ENCODE data around the gene MAGI1.
A peak's percentile ranks its signal among the peaks of the same experiment; 100 is the strongest.
"Not testable (repeated sequence)": the region's sequence is repeated elsewhere in the genome, so short reads cannot be mapped to it uniquely, and the experiment has no call there.

The MAGI1 gene

DNA sequence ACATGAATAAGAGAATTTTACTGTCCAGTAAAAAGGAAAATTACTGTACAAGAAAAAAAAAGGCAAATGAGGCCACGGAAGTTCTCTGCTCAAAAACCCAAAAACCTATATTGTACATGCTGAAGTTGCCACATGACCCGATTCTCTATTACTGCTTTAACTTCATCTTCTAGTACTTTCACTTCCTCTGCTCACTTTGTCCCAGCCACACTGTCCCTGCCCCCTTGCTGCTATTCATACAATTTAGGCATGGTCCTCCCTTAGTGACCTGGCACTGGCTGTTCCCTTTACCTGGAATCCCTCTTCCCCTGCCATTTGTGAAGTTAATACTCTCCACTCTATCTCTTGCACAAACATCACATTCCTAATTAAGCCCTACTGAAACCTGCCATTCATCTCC lies 457.4 kb downstream of the MAGI1 start:
- DNase-seq: no peak

DNA sequence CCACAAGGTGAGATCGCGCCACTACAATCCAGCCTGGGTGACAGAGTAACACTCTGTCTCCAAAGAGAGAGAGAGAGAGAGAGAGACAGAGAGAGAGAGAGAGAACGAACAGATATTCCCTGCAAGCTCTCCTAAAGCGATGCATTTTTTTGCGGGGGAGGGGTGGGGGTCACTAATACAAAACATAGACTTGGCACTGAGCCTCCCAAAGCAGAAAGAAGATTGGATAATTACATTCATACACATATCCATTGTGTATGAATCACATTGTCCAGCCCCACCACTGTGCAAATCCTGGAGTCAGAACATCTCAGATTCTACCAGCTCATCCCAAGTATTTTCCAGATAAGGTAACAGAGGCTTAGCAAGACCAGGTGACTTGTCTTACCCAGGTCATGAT lies 459.9 kb downstream of the MAGI1 start:
- no peak for DNase-seq

DNA sequence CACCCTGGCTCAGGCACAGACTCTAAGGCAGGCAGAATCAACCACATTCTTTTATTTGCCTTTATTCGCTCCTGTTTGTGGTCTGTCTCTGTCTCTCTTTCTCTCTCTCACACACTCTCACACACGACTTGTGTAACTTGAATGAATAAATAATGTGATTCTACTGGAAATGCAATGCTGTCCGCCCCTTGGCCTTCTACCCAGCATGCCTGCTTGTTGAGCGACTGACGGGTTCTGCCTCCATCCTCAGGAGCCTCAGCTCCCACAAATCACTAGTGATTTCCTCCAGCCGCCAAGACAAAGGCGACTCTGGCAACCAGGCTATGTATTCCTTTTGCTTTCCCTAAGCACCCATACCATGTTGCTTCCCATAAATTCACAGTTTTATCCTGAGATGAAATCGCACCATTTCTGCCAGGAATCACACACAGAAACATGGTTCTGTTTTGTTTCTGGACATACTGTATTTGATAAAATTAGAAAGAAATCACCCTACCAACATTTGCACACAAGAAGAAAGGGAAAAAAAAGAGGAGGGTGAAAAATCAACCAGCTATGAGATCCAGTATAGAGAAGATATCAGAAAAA lies 460.8 kb downstream of the MAGI1 start:
- no peak for DNase-seq

DNA sequence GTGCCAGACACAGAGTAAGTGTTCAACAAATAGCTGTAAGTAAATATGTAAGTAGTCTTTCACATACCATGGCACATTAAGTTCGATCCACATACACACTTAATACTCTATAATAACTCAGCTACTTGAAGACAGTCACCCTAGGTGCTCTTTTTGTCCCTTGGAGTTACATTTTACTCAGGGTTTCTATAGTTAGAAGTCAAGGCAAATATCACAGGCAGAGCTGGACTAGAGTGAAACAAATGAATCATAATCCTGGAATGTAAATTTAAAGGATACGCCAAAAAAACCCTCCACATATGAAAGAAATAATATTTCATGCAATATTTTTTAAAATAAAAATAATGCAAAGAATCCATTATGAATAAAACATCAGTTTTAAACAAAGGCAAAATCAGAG lies 461.8 kb downstream of the MAGI1 start:
- no peak for DNase-seq

DNA sequence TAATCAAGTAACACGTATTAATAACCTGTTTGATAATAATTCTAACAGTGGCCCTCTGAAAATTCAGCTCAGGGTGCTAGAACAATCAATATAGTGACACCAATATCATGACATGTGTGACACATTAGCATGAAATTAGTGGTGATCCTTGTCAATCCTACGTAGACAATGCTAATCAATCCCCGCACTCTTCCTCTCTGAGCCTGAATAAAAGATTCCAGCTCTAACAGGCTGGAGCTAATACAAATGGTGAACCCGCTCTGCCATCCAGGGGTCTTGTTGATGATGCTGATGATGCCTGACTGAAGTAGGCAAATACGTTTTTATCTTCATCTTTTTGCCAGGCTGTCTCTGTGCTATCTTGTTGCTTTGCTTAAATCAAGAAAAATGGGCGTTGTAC lies 462.5 kb downstream of the MAGI1 start:
- no peak for DNase-seq

DNA sequence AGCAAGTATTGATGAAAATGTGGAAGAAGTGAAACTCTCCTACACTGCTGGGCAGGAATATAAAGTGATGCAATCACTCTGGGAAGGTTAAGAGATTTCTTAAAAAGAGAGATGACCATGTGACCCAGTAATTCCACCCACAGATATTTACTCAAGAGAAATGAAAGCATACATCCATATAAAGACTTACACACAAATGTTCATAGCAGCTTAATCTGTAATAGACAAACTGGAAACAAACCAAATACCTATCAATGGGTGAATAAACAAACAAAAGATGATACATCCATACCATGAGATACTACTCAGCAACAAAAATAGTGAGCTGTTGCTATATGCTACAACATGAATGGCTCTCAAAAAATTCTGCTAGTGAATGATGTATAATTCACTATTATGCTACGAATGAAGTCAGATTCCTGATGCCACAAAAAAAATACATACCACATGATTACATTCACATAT lies 463.3 kb downstream of the MAGI1 start:
- no peak for DNase-seq

DNA sequence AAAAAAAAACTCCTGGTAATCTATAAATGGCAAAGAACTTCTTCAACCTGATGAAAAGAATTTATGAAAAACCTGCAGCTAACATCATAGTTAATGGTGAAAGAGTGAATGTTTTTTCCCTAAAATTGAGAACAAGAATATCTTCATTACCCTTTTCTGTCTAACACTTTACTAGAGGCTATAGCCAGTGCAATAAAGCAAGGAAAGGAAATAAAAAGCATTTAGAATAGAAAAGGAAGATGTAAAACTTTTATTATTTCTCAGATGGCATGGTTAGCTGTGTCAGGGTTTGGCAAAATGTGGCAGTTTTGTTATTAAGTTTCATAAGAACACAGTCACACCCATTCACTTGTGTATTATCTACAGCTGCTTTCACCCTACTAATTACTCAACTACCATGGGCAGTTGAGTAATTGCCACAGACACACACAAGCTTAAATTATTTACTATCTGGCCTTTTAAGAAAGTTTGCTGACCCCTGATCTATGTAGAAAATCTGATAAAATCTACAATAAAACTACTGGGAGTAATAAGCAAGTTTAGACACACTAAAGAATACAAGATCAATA lies 465.1 kb downstream of the MAGI1 start:
- DNase-seq: no peak

DNA sequence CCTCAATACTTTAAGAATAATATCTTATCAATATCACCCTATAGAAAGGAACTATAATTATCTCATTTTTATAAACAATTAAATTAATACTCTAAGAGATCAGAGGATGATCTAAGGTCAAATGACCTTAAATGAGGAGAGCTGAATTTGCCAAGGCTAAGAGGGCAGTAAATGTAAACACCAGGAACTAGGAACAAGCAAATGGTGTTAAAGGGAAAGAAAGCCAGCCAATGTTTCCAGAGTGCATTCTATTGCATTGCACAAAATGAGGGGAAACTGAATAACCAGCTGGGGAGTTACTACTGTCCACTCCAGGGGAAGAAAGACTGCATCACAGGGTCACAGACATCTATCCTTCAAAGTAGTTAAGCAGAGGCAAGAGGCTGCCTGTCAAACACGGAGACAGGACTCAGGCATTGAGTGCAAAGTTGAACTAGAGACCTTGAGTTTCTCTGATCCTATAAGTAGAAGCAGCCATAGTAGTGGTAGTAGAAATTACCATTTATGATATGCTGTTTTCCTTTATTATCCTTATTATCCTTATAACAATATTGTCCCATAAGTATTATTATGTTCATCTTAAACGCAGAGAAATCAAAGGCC lies 466.4 kb downstream of the MAGI1 start:
- no peak for DNase-seq

DNA sequence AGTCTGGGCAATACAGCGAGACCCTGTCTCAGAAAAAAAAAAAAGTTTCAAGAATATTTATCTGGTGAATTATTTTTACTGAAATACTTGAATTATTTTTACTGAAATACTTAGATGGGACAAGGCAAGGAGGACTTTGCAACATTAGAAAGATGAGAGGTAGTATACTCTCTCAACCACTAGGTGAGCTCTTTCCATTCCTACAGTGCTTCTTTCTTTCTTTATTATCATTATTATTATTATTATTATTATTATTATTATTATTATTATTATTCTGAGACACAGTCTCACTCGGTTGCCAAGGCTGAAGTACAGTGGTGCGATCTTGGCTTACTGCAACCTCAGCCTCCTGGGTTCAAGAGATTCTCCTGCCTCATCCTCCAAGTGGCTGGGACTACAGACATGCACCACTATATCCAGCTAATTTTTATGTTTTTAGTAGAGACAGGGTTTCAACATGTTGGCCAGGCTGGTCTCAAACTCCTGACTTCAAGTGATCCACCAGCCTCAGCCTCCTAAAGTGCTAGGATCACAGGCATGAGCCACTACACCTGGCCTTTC lies 468.8 kb downstream of the MAGI1 start:
- DNase-seq: no peak

DNA sequence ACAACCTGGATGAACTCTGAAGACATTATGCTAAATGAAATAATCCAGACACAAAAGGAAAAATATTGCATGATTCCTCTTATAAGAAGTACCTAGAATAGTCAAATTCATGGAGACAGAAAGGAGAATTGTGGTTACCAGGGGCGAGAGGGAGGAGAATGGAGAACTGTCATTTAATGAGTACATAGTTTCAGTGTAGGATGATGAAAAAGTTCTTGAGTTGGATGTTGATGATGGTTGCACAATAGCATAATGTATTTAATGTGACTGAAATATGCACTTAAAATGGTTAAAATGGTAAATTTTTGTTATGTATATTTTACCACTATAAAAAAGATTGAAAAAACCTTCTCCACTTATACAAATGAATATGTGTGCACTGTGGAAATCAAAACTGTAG lies 469.6 kb downstream of the MAGI1 start:
- no peak for DNase-seq

DNA sequence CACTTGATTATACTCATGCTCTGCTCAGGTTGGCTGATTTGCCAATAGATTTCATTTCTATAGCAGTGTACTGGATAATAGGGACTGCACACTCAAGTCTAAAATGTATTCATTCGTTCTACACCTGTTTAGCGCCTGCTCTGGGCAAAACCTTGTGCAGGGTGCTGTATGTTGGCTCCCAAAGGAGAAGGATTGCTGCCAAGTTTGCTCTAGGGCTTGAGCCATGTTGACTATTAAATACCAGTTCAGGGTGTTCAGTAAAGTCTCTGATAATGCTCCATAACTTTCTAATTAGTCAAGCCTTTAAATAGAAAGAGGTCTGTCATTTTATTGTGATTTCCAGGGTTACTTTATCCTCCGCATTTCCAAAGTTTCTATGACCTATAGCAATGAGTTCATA lies 470.2 kb downstream of the MAGI1 start:
- no peak for DNase-seq

DNA sequence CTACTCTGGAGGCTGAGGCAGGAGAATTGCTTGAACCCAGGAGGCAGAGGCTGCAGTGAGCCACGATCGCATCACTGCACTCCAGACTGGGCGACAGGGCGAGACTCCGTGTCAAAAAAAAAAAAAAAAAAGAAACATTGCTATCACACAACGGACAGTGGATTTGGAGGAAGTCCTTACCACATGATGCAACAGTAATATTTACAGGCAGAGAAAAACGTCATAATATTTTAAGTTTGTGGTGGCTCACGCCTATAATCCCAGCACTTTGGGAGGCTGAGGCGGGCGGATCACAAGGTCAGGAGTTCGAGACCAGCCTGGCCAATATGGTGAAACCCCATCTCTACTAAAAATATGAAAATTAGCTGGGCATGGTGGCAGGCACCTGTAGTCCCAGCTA lies 473.0 kb downstream of the MAGI1 start:
- DNase-seq: not testable (repeated sequence)

DNA sequence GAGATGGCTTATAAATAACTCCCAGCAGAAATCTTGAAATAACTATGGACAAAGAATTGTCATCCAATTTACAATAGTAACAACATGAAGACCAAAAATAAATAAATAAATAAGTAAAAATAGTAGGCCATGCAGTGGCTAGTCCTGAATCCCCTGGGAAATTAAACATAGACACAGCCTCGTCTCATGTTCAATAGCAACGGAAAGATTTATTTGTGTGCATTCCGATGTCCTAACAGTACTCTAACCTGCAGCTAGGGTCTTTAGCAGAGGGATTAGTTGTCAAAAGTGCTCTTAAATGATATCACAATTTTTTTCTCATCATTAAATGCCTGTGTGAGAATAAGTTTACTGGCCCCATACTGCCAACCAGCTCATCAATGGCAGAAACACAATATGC lies 474.2 kb downstream of the MAGI1 start:
- DNase-seq: no peak

DNA sequence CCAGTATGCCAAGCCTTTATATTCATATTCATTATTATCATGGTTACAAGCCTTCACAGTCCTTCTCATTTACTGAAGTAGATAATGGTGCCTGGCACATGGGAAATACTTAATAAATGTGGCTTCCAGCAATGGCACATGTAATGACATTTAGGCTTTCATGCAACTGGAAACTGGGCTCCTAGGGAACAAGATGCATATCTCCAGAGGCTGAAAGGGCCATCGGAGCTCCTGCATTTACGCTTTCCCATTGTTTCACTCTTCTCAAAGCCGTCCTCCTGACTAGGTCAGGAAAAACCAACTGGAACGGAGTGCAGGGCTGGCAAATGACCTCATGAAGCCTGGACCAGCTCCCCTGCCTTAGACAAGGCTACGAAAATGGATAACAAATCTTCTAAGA lies 474.9 kb downstream of the MAGI1 start:
- DNase-seq: no peak

DNA sequence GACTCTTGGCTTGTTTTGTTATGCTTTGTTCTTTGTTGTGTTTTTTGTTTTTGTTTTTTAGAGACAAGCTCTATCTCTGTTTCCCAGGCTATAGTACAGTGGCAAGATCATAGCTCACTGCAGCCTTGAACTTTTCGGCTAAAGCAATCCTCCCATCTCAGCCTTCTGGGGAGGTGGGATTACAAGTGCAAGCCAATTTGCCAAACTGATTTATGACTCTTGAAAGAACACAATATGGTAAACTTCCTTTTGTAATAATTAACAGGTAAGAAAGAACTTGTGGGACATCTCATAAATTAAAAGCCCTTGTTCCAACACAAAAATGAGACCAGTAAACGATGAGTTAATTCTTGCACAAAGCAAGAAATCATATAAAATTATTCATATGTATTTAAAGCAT lies 476.3 kb downstream of the MAGI1 start:
- DNase-seq: no peak

DNA sequence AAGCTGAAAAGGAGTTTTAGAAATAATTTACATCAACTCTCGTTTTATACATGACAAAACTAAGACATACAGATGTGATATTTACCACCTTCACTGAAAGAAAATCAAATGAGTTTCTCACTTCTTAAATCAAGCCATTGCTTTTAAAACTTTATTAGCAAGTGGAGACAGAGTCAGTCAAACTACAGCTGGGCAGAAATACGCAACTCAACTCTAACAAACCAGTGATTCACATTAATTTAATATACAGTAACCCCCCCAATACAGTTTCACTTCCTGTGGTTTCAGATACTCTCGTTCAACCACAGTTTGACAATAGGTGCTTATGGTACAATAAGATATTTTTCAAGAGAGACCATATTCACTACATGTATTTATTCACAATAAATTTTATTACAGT lies 477.1 kb downstream of the MAGI1 start:
- no peak for DNase-seq

DNA sequence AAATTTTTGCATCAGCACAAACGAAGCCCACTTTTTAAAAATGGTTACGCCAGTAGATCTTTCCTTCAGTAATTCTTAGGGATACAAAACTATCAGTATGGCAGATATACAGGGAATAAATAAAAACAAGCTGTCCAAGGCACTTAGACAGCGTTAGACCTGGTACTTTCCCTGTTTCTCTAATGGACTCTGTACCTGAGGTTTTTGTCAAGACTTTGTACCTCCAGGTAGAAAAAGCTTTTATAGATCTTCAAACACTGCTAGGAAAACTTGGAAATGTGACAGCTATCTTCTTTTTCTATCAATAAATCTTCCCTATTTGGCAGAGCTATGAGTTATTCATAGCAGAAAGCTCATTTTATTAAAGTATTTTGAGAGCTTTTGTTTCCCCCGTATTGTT lies 477.8 kb downstream of the MAGI1 start:
- no peak for DNase-seq

DNA sequence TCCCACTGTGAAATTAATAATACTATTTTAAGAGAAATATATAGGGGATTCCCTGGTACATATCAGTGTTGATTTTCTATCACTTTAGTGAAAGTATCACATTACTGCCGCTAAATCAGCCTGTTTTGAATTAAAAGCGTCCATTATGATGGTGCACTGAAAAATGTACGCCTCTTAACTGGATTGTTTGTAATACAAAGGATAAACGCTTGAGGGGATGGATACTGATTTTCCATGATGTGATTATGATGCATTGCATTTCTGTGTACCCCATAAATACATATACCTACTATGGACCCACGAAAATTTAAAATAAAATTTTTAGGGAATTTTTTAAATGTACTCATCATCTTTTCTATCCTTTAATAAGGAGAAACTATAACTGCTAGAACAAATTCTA lies 478.6 kb downstream of the MAGI1 start:
- no peak for DNase-seq

DNA sequence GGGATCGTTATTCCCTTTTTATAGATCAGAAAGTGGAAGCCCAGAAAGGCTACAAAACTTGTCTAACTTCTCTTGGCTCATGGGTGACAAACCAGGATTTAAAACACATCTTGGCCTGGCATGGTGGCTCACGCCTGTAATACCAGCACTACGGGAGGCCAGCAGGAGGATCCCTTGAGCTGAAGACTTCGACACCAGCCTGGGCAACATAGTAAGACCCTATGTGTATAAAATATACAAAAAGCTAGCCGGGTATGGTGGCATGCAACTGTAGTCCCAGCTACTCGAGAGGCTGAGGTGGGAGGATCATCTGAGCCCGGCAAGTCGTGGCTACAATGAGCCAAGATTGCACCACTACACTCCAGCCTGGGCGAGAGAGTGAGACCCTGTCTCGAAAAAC lies 479.1 kb downstream of the MAGI1 start:
- DNase-seq: no peak

DNA sequence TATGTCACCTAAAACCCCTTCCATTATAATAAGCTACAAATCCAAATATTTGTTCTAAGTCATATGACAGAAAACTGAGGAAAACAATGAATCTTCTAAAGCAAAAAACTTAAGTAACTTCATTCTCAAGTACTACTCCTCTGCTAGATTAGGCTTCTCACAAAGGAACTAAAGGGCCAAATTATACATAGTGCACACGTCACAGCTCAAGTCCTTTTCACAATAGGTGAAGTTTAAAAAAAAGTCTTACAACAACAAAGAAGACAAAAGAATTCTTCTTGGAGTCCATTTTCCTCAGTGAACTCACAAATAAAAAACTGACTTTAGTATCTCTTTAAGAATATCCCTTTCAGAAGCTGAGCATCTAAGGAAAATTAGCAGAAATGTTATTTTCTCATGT lies 479.9 kb downstream of the MAGI1 start:
- DNase-seq: no peak

DNA sequence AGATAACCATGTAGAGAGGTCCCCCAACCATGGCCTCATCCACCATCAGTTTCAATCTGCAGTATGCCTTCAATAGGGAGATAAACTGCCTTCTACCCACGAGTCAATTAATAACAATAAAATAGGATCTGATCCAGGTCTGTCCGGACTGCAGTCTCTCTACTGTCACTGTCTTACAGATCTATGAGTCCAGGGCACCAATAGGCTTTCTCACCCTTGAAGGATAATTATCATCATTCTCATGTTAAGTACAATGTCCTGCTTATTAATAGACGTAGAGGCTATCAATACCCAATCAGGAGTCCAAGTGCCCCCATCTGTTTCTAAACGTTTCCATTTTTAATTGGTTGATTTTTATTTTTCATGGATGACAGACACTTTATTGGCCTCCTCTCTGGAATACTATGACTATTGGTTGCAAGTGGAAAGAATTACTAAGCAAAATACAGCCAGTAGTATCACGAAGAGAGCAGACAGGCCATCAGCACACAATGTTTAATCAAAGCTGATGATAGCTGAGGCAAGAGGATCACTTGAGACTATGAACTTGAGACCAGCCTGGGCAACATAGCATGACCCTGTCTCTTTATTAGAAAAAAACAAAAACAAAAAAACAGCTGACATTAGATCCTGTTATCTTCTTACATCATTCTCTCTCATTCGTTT lies 480.7 kb downstream of the MAGI1 start:
- no peak for DNase-seq

DNA sequence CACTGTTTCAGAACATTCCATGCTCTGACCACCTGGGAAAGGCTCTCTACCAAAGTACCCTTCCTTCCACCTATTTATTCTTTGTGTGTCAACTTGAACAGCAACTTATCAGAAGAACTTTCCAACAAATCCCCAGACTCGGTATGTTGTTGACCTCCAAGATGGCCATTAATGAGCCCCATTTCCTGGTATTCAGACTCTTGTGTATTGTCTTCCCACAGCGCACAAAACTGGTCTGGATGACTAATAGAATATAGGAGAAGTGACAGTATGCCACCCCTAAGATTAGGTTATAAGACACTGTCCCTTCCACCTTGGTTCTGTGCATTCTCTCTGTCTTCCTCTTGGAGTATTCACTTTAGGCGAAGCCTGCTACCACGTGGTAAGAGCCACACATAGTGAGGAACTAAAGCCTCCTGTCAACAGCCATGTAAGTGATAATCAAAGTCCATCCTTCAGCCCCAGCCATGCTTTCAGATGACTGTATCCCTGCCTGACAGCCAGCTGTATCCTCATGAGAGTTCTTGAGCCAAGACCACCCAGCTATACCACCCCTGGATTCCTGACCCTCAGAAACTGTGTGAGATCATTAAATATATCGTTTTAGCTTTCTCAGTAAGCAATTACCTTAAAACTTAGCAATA lies 481.7 kb downstream of the MAGI1 start:
- no peak for DNase-seq

DNA sequence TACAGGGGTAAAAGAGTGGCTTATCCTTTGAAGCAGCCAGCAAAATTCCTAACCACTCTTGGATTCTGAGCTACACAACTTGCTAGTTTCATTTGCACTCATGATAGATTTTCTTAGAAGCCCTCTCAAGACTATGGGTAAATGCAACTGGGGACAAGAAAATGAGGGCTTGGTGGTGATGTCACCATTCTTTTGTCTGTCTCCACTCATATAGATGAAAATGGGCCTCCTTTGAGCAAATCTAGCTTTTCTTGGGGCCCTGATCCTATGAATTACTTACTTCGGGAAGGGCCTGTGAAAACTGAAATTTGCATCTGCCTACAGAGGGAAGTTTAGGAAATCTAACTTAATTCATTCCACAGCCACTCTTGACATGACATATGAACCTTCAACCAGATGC lies 486.3 kb downstream of the MAGI1 start:
- no peak for DNase-seq

DNA sequence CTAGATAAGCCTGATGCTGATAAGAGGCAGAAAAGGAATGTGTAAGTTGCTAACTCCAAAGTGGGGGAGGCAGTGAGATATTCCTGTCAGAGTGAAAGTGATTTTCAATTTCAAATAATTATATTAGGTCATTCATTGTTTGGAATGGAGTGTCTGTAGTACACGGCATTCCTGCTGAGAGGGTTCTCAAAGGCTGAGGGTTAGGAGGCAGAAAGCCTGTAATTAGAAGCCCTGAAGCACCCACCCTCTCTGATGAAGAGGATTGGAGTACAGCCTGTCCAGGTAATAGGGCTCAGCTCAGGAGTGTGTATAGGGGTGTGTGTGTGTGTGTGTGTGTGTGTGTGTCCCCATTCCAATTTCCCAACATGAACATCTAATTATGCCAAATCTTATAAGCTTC lies 486.8 kb downstream of the MAGI1 start:
- peak; percentile 52 to 90 (median 65) for DNase-seq
